GF-D8 (cell line): Measurements from ENCODE around the gene ALAS1.

Source experiments
- DNase-seq: peaks from one replicate; lab custom pipeline; 2025; lab: John Stamatoyannopoulos, UW

Gene ALAS1

GRCh38 chr3:52198643-52199608 lies 966 bp downstream of the ALAS1 start:
- no peak for DNase-seq

DNA sequence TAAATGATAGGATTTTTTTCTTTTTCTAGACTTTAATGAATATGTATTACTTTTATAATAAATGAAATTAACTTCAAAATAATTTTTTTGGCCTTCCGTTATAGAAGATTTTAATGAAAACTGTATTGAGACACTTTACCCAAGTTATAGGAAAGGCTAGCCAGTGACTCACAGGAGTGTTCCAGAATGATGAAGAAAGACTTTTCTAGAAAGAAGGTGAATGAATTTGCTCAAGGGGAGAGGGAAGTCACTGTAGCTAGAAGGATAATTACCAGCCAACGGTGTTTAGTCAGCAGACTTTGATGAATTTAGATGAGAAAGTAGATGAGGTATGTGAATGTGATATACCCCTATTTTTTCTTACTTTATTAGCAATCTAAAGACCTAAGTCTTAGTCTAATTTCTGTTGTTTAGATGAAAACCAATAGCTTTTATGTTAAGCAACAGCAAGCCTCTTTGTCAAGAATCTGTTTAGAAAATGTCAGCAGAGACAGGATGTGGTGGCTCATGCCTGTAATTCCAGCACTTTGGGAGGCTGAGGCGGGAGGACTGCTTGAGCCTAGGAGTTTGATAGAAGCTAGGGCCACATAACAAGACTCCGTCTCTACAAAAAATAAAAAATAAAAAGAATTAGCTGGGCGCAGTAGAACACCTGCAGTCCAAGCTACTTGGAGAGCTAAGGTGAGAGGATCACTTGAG lies 3.2 kb downstream of the ALAS1 start:
- DNase-seq: peak; percentile 45

GRCh38 chr3:52202384-52203077 lies 4.6 kb downstream of the ALAS1 start:
- DNase-seq: peak; percentile 75

GRCh38 chr3:52203701-52204100 lies 5.7 kb downstream of the ALAS1 start:
- no peak for DNase-seq

DNA sequence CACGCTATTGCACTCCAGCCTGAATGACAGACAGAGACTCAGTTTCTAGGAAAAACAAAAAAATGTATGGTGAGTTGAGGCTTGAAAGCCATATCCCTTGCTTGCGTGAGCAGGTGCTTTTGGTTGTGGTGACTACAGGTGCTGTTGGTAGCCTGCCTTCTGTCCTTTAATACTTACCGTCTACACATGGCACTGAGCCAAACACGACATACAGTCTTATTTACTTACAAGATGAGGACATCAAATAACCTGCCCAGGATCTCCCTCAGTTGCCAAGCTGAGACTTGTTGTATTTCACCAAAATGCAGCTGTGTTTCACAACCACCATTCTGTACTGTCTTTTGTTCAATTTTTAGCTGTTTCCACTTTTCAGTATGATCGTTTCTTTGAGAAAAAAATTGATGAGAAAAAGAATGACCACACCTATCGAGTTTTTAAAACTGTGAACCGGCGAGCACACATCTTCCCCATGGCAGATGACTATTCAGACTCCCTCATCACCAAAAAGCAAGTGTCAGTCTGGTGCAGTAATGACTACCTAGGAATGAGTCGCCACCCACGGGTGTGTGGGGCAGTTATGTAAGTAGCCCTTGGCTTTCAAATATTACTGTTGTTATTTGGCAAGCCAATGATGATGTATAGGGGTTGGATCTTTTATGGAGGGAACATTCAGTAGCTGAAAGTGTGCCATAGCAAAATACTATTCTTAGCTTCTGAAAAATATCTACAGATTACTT lies 6.5 kb downstream of the ALAS1 start:
- DNase-seq: no peak

- no peak for DNase-seq
These were observed 7.9 kb downstream of the ALAS1 start for GRCh38 chr3:52205727-52206372.

GRCh38 chr3:52208556-52208955 lies 10.6 kb downstream of the ALAS1 start:
- DNase-seq: no peak

- DNase-seq: no peak
These were observed 12.1 kb downstream of the ALAS1 start for GRCh38 chr3:52210037-52210436.

DNA sequence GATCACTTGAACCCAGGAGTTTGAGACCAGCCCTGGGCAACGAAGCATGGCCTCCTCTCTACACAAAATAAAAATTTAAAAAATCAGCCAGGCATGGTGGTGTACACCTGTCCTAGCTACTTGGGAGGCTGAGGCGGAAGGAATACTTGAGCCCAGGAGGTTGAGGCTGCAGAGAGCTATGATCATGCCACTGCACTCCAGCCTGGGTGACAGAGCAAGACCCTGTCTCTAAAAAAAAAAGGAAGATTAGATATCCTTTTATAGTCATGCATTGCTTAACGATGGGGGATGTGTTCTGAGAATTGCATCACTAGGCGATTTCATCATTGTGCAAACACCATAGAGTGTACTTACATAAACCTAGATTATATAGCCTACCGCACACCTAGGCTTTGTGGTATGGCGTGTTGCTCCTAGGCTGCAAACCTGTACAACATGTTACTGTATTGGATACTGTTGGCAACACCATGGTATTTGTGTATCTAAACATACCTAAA lies 12.6 kb downstream of the ALAS1 start:
- peak; percentile 95 for DNase-seq

- DNase-seq: no peak
These were observed 13.4 kb downstream of the ALAS1 start for GRCh38 chr3:52211268-52211891.

GRCh38 chr3:52213005-52213404 lies 15.0 kb downstream of the ALAS1 start:
- DNase-seq: no peak

GRCh38 chr3:52213901-52214300 lies 15.9 kb downstream of the ALAS1 start:
- no peak for DNase-seq

- no peak for DNase-seq
These were observed 17.4 kb downstream of the ALAS1 start for GRCh38 chr3:52215351-52215750.

GRCh38 chr3:52216585-52217408 lies 18.8 kb downstream of the ALAS1 start:
- peak; percentile 49 for DNase-seq

- no peak for DNase-seq
These were observed 19.4 kb downstream of the ALAS1 start for GRCh38 chr3:52217409-52217805.

GRCh38 chr3:52218026-52218425 lies 20.1 kb downstream of the ALAS1 start:
- DNase-seq: no peak

DNA sequence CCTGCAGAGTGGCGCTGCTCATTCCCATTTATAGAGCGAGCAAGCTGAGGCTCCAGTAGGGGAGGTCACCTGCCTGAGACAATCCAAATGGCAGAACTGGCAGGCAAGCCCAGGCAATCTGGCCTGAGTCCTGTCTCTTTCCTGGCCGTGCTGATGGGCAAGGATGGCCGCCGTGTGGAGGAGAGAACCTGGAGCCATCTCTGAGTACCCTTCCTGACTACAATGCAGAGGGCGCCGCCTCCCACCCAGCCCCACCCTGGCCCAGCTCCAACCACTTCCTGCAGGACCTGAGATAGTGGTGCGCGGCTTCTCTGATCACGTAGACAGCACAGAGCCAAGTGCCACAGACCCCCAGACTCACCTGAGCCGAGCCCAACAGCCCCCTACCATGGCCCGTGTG lies 20.5 kb downstream of the ALAS1 start:
- DNase-seq: no peak

GRCh38 chr3:52218937-52219650 lies 21.1 kb downstream of the ALAS1 start:
- no peak for DNase-seq

GRCh38 chr3:52220380-52221026 lies 22.5 kb downstream of the ALAS1 start:
- DNase-seq: peak; percentile 48
